HG03280 (cell line): ENCODE results near the gene PAQR5.
"Not testable (repeated sequence)": the region's sequence is repeated elsewhere in the genome, so short reads cannot be mapped to it uniquely, and the experiment has no call there.

Experiments
- ATAC-seq: cut with Tn5 transposase; IDR thresholded peaks from one replicate; pipeline ENCODE4 v1.9.1; 2021; ENCODE audit warnings: mild to moderate bottlenecking, moderate library complexity; ENCODE audit not compliant: unreplicated experiment

Gene PAQR5

DNA sequence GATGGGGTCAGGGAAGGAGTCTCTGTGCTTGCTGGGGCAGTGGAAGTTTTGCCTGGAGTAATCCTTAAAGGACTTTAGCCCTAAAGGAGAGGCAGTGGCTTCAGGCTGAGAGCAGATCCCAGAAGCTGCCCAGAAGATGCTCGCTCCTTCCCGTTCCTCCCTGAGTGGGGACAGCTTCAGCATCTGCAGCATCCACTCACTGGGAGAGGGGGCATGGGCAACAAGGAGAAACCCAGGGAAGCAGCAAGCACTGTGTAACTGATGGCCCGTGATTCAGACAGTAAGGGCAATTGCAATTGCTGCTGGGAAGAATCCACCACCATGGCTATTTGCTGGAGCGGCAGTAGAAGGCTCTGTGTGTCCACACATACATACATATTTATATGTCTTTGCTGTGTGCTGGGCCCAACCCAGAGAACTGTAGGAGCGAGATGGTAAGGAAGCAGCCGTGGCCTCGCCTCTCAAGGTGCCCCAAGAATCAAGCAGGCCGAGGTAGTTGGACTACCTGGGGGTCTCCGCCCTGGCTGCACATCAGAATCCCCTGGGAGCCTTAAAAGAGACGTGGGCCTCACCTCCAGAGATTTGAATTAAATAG lies 5.8 kb upstream of the PAQR5 start:
- ATAC-seq: no peak

DNA sequence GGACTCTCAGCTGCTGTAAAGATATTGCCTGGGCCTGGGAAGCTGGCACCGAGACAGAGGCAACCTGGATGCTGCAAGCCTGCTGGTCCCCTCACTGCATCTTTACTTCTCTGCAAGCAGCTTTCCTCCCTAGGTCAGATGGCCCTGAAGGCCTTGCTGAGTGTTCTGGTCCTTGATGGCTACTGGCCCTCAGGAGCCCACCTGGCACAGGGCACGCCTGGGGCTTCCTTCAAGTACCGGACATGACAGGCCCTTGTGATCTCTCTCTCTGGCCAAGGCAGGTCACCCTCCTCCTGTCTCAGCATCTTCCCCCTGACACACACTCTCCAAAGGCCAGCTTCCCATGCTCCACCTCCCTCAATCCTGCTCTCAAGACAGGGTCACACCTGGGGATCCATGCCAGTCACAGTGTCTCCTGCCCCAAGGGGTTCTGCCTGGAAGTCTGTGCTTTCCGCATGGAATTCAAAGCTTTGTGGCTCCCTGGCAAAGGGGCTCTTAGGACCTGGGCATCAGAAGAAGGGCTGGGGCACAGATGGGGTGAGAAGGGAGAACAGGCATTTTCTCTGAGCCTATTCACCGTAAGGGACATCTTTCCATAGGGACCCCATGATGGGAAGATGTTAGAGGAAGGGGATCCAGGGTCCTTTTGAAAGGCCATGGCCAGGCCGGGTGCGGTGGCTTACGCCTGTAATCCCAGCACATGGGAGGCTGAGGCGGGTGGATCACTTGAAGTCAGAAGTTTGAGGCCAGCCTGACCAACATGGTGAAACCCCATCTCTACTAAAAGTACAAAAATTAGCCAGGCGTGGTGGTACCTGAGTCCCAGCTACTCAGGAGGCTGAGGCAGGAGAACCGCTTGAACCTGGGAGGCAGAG lies 4.7 kb upstream of the PAQR5 start:
- no peak for ATAC-seq

DNA sequence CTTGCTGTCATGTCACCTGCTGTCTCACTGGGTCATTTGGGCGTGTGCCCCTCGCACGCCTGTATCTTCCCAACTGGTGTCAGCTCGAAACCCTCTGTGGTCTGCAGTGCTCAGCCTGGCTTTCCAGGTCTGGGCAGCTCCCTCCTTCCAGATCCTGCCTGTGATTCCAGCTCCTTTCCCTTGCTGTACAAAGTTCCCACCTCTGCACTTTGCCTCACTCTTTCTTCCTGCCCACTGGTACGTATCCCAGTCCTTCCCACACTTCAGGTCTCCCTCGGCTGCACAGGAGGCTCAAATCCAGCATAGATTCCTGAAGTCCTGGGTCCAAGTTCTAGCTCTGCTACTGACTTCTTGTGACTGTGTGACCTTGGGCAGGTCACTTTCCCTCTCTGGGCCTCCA lies 2.1 kb upstream of the PAQR5 start:
- ATAC-seq: no peak

DNA sequence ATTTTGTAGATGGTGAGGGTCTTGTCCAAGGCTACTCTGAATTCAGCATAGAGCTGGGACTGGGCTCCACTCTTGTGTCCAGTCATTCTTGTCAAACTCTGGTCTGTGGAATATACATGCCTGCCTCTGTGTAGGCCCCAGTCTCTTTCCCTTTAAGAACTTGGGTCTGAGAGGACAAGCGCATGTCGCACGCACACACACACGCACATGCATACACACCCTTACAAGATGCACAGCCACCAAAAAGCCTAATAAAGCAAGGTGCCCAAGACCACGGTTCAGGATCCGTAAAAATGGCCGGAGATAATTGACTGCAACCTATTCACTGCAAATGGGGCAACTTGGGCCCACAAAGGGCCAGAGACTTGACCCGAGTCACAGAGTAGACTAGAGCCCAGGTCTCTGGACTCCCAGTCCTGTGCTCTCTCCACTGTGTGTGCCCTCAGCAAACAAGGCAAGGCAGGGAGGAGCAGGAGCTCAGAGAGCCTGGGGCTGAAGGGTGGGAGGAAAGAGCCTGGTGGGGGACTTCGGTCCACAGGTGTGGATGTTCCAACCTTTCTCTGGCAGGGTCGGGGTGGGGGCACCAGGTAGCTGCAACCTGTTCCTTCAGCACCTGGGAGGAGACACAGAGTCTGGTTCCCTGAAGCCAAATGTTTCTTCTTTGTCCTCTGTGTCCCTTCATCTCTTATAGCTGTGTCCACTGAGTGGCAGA lies 914 bp upstream of the PAQR5 start:
- no peak for ATAC-seq

DNA sequence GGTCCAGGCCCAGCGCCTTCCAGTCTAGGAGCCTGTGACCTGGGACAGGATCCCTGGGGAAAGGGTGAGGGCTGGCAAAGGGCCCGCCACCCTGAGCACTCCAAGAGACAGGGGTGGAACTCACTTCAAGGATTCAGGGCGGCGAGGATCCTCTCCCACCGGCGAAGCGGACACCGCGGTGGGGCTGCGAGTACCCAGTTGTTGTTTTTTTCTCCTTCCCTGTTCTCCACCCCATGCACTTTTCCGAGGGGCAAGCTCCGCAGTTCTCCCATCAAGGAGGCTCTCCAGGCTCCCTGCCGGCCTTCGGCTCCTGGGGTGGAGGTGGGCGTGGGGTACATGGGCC lies 387 bp upstream of the PAQR5 start:
- ATAC-seq: no peak

DNA sequence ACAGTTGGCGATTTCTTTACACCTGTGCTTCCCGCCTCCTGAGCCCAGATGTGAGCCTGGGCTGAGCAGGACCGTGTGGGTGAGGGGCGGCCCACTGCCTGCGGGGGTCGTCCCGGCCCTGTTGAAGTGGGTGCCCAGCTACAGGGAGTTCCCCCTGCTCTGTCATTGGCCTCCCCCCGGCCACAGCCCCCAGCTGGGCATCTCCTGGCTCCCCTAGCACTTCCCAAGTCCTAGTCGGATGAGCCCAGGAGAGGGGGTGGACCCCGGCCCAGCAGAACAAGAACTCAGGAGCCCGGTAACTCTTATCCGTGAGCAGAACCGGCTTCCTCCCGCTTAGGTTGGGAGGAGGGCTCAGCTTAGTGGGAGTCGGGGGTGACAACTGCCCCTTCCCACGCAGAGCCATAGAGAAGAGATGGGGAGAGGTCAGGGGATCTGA lies 757 bp downstream of the PAQR5 start:
- no peak for ATAC-seq

DNA sequence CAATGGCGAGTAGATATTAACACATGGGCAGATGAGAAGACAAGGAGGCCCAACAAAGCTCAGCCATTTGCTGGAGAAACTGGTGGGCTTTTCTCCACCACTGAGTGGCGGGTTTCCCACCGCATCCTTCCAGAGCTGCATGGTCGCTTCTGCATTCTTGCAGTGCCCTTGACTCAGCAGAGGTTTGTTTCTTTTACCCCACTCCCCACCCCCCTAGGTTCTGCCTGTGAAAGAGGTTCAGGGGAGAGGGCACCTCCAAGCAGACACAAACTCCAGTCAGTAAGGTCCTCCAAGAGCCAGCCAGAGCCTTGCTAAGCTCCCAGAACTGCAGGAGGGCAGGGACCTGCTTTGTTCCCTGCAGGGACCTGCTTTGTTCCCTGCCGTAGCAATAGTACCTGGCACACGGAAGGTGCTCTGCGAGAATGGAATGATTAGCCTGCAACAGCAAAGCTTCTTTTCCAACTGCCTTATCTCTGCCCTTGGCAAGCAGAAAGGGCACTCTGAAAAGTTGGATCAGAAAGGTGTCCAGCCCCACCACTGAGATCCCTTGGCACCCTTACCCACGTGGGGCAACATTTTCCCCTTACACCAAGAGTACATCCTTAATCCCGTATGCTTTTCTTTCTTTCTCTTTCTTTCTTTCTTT lies 1.4 kb downstream of the PAQR5 start:
- ATAC-seq: no peak

DNA sequence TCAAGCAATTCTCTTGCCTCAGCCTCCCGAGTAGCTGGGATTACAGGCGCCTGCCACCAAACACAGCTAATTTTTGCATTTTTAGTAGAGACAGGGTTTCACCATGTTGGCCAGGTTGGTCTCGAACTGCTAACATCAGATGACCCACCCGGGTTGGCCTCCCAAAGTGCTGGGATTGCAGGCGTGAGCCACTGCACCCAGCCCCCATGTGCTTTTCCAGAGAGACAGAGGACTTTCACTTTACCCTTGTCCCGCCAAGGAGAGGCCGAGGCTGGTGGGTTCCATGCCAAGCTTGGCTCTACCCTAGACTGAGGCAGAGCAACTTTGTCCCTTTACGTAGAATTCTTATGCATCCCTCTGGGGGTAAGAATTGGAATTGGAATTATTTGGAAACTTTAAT lies 2.4 kb downstream of the PAQR5 start:
- ATAC-seq: not testable (repeated sequence)

DNA sequence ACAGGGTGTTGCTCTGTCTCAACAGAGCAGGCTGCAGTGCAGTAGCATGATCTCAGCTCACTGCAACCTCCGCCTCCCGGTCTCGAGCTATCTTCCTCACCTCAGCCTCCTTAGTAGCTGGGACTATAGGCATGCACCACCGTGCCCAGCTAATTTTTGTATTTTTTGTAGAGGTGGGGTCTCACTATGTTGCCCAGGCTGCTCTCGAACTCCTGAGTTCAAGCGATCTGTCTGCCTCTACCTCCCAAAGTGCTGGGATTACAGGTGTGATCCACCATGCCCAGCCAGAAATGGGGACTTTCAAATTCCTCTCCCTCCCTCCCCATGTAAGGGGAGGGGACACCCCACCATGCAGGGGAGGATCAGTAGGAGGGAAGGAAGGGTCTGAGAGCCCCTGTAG lies 3.4 kb downstream of the PAQR5 start:
- ATAC-seq: not testable (repeated sequence)

DNA sequence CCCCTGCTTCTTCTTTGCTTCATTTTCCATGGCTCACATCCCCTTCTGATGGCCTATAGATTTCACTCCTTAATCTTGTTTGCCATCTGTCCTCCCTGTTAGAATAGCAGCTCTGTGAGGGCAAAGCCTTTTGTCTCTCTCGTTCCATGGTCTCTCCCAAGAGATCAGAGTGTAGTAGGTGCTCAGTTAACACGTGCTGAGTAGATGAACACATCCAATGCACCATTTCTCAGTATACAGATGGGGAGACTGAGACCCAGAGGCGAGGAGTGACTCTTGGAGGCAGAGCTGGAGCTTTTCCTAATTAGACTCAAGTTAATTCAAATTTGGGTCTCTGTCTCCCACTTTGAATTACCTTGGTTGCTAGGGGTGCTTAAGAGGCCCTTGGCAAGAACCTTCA lies 4.2 kb downstream of the PAQR5 start:
- ATAC-seq: no peak

DNA sequence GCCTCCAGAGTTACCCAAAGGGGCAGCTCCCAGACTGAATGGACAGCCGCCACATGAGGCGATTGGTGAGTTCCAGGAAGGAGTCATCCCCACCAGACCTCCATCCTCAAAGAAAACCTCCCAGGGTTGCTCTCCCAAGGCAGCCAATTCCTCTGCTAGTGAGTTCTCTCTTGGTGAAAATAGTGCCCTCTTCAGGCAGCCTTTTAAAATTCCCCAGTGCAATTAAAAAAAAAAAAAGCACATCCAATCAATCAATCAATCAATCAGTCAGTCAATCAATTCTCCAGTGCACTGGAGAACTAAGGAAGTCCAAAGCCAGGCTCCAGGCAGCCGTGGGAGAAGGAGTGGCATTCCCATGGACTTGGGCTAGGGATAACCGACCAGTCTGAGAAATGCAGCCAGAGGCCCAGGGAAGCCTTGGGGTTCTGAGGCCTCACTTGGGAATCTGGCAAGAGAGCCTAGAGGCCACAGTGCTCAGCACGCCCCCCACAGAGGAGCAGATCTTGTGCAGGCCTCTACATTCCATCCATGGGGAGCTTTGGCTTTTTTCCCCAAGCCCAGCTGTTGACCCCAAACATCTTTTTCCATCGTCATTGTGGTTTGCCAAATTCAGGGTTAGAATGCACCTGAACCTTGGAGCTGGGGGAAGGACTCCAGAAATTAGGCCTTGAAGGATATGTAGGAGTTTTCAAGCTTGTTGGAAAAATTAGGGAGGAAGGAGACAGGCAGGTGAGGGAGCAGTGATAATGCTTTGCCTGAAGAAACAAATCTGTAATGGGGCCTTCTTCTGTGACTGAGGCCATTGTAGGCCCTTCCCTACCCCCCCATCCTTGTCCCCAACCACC lies 4.8 kb downstream of the PAQR5 start:
- ATAC-seq: no peak

DNA sequence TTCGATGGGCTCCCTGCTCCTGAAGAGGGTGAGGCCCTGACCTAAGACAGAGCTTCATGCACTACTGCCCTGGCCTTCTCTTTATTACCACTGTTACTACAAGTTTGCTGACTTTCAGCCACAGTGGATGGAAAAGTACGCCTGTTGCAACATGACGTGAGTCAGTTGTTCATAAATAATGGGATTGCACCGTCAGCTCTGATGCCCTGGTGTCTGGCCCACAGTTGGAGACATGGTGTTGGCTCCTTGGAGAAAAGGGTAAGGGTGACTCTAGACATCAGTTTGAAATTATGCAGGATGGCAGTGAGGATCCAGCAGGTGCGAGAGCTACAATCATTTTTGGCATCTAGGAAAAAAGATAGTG lies 5.5 kb downstream of the PAQR5 start:
- ATAC-seq: no peak

DNA sequence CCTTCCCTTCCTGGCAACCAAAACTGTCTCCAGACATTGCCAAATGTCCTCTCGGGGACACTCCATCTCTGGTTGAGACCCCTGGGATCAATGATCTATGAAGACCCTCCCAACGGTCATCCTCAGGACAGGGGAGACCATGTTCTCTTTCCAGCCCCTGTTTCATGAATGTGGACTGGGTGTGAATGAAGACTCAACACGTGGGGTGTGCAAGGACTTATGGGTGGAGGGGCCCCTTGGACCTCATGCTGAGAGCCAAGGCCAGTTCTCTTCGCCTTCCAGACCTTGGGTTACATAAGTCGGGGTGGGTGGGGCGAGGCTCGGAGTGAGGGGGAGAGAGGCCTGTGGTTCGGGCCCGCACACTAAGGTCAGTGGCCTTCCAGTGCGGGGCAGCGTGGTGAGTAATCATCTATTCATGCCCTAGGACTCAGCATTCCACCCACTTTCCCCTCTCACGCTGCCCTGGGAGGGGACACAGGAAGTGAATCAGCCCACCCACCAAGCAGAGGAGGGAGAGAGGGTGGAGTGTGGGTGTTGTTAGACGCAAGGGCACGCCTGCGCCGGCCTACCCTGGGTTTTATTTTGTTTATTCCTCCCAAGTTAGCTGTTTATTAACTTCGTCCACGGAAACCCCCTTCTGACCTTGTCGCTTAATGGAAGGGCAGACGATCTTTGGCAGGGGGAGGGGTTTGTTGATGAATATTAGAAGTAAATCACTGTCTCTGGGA lies 6.7 kb downstream of the PAQR5 start:
- no peak for ATAC-seq

DNA sequence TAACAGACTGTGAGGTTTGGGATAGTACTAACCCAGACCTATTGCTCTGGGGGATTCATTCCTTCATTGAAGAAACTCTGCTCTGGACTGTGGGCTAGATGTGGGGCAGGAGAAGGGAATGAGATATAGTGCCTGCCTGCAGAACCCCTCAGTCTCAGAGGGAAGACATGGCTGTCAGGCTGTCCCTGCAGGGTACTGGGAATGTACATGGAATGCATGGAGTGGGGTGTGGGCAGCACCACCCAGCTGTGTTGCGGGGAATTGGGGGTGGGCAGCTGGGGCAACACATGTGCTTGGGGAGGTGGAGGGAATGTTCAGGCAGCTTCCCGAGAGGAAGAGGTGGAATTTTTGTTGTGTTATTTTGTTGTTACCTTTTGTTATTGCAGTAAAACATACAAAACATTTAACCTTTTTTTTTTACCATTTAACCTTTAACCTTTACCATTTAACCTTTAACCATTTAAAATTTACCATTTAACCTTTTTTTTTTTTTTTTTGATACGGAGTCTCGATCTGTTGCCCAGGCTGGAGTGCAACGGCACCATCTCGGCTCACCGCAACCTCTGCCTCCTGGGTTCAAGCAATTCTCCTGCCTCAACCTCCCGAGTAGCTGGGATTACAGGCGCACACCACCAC lies 7.3 kb downstream of the PAQR5 start:
- ATAC-seq: no peak

DNA sequence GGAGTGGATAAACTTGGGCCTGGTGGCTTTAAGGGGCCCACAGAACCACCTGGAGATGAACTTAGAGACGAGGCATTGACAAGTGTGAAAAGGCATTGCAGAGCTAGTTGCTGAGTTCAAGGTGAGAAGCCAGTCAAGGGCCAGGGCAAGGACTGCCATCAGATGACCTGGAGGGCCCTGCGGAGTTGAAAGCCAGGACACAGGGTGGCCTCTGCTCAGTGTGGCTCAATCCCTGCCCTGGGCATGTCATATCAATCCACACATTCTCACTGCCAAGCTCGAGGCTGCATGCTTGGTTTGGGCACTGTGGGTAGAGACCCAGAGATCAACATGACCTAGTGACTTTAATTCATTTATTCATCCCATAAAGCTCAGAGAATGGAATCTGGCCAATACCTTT lies 9.2 kb downstream of the PAQR5 start:
- no peak for ATAC-seq

DNA sequence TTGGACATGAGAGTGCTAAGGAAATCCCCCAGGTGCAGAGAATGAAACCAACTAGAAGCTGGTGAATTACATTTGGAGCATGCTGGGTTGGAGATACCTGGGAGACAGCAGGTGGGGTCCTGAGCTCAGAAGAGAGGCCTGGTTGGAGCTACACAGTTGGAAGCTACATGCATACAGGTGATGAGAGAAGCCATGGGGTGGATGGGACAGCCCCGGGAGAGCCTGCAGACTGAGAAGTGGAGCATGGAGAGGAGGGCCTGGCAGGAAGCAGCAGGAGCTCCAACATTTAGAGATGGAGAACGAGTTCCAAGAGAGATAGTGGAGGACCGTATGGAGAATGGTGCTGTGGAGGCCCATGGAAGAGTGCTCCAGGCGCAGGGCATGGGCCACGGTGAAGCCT lies 10.2 kb downstream of the PAQR5 start:
- no peak for ATAC-seq

DNA sequence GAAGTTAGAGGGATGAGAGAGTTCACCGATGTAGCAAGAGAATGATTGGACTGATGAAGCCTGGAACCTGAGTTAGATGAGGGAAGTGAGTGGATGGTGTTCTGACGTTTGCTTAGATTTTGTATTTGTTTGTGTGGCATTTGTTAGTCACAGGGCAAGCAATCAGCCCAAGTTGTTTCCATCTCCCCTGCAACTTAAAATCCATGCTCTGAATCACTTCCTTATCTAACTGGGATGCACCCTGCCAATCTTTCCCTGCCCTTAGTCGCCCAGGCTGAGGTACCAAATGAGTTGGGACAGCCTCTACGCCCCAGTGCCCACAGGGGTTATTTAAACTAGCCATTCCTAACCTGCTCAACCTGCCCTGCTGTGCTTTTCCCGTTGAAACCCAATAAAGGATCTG lies 12.6 kb downstream of the PAQR5 start:
- ATAC-seq: no peak

DNA sequence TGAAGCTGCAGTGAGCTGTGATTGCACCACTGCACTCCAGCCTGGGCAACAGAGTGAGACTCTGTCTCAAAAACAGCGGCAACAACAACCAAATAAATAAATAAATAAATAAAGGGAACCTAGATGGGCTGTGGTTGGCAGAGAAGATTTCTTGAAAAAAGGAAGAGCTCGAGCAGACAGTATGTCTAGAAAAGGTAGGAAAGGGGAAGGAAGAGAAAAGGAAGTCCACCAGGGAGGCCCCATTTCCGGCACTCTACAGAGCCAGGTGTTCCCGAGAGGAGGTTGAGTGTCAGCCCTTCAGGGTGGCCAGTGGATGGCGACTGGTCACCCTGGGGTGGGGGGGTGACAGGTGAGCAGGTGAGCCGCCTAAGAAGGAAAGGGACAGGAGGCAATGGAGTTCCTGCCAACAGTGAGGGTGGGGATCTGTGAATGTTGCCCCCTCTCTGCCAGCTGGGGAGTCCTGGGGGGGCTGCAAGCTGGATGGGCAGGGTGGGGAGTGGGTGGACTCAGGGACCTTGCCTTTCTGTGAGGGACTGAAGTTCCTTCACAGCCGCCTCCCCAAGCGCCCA lies 14.8 kb downstream of the PAQR5 start:
- ATAC-seq: no peak

DNA sequence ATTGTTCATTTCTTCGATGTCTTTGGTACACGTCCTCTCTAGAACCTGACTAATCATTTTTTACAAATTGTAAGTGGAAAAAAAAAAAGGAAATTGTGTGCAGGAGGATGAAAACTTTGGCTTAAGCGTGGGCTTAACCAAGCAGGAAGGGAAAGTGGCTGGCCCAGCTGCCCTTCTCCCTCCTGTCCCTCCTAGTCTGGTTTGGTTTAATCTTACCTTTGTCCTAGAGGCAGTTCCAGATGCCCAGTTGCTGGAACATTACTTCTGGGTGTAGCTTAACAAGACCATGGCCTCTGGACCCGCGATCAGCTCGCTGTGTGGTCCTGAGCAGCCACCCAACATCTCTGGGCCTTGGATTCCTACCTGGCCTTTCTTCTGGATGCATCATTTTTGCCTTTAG lies 15.4 kb downstream of the PAQR5 start:
- no peak for ATAC-seq
